ENCODE measurements around the gene REG1B.

The REG1B gene

DNA sequence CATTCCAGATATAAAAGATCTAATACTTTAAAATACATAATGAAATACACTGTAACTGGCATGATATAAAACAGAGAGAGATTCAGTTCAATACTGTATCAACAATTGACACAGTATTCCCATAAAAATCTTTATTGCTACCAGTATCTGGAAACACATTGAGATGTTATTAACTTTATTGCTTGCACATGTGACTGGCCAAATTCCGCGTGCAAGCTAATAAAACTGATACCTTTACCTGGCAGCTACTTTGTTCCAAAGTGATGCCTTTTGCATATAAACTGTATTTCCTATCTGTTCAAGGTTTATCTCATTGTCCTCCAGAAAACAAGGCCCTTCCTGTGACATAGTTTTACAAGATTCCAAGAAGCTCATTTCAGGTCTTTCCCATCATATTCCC, 15.4 kb upstream of the REG1B start:
- Histone ChIP-seq H2AFZ (ENCODE audit: low read length) (no peak overlapping the region), H3K27ac (ENCODE audit: low read depth, low read length, poor library complexity, severe bottlenecking) (no peak overlapping the region), H3K4me2 (ENCODE audit: low read length) (no peak overlapping the region), H3K9ac (ENCODE audit: low read length) (no peak overlapping the region), H3K4me3 (ENCODE audit: low read depth, low read length, poor library complexity, severe bottlenecking) (no peak overlapping the region), H3K36me3 (ENCODE audit: insufficient read depth, low read length) (no peaks in the 10 kb centered on the region), H3K9me3 (ENCODE audit: low read length) (peaks cover 4% of the 10 kb centered on the region; the same call in 1 of the 2 replicates), H4K20me1 (ENCODE audit: insufficient read depth, low read length) (no peaks in the 10 kb centered on the region), H3K4me1 (ENCODE audit: insufficient read depth, low read length, severe bottlenecking) (no peaks in the 10 kb centered on the region), H3K9me2 (ENCODE audit: low read depth, low read length) (no peaks in the 10 kb centered on the region), H3F3A (ENCODE audit: insufficient read depth, low read length) (no peaks in the 10 kb centered on the region), H3K79me2 (ENCODE audit: insufficient read depth, low read length) (no peaks in the 10 kb centered on the region), H3K27me3 (ENCODE audit: insufficient read depth, low read length) (no peaks in the 10 kb centered on the region)
- TF ChIP-seq EZH2 (IDR thresholded peaks at IDR 0.05; ENCODE audit: borderline replicate concordance, low read length) = no peak
- TF ChIP-seq, protein P1, sequence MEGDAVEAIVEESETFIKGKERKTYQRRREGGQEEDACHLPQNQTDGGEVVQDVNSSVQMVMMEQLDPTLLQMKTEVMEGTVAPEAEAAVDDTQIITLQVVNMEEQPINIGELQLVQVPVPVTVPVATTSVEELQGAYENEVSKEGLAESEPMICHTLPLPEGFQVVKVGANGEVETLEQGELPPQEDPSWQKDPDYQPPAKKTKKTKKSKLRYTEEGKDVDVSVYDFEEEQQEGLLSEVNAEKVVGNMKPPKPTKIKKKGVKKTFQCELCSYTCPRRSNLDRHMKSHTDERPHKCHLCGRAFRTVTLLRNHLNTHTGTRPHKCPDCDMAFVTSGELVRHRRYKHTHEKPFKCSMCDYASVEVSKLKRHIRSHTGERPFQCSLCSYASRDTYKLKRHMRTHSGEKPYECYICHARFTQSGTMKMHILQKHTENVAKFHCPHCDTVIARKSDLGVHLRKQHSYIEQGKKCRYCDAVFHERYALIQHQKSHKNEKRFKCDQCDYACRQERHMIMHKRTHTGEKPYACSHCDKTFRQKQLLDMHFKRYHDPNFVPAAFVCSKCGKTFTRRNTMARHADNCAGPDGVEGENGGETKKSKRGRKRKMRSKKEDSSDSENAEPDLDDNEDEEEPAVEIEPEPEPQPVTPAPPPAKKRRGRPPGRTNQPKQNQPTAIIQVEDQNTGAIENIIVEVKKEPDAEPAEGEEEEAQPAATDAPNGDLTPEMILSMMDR (IDR thresholded peaks at IDR 0.05; ENCODE audit: low read length) = no peak

DNA sequence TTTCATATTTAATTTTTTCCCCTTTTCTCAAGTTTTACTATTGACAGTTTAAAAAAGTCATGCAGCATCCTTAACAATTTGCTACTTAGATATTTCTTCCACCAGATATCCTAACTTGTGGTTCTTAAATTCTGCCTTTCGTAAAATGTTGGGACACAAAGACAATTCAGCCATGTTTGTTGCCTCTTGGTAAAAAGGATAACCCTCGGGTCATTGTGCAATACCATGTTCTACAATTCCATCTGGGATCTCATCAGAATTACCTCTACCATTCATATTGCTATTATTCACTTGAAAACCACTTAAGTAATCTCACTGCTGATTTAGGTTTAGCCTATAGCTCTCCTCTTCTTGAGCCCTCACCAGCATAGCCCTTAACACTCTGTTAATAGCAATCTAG, 13.2 kb upstream of the REG1B start:
- Histone ChIP-seq H3K9me2 (ENCODE audit: low read depth, low read length) (no peaks in the 10 kb centered on the region), H3K36me3 (ENCODE audit: insufficient read depth, low read length) (no peaks in the 10 kb centered on the region), H3K9me3 (ENCODE audit: low read length) (peaks cover 4% of the 10 kb centered on the region; the same call in 1 of the 2 replicates), H2AFZ (ENCODE audit: low read length) (no peak overlapping the region), H3K79me2 (ENCODE audit: insufficient read depth, low read length) (no peaks in the 10 kb centered on the region), H3K9ac (ENCODE audit: low read length) (no peak overlapping the region), H3K4me2 (ENCODE audit: low read length) (no peak overlapping the region), H4K20me1 (ENCODE audit: insufficient read depth, low read length) (no peaks in the 10 kb centered on the region), H3K4me1 (ENCODE audit: insufficient read depth, low read length, severe bottlenecking) (no peaks in the 10 kb centered on the region), H3F3A (ENCODE audit: insufficient read depth, low read length) (no peaks in the 10 kb centered on the region), H3K4me3 (ENCODE audit: low read depth, low read length, poor library complexity, severe bottlenecking) (no peak overlapping the region), H3K27me3 (ENCODE audit: insufficient read depth, low read length) (no peaks in the 10 kb centered on the region), H3K27ac (ENCODE audit: low read depth, low read length, poor library complexity, severe bottlenecking) (no peak overlapping the region)
- TF ChIP-seq, protein P1 (IDR thresholded peaks at IDR 0.05; ENCODE audit: low read length) = no peak
- no peak for TF ChIP-seq EZH2 (IDR thresholded peaks at IDR 0.05; ENCODE audit: borderline replicate concordance, low read length)

DNA sequence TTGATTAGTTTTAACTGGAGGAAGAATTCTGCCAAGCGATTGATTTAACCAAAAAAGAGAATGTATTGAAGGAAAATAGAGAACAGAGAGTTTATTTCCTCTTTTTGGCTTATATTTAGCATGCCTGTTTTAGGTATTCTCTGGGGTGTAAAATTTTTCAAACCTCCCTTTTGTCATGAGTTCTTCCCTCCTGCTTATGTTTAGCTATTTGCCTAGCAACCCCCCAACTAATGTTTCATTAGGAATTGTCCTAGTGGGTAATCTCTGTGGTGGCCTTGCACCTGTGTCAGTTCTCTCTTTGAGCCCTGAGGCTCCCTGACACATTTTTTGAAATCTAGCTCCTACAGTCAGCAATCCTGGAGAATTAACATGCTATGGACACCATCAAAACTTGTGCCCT, 12.5 kb upstream of the REG1B start:
- Histone ChIP-seq H3K4me1 (ENCODE audit: insufficient read depth, low read length, severe bottlenecking) (no peaks in the 10 kb centered on the region), H3K36me3 (ENCODE audit: insufficient read depth, low read length) (no peaks in the 10 kb centered on the region), H3K27ac (ENCODE audit: low read depth, low read length, poor library complexity, severe bottlenecking) (no peak overlapping the region), H3K79me2 (ENCODE audit: insufficient read depth, low read length) (no peaks in the 10 kb centered on the region), H3K4me3 (ENCODE audit: low read depth, low read length, poor library complexity, severe bottlenecking) (no peak overlapping the region), H3F3A (ENCODE audit: insufficient read depth, low read length) (no peaks in the 10 kb centered on the region), H3K9ac (ENCODE audit: low read length) (no peak overlapping the region), H3K9me2 (ENCODE audit: low read depth, low read length) (no peaks in the 10 kb centered on the region), H4K20me1 (ENCODE audit: insufficient read depth, low read length) (no peaks in the 10 kb centered on the region), H3K27me3 (ENCODE audit: insufficient read depth, low read length) (no peaks in the 10 kb centered on the region), H3K4me2 (ENCODE audit: low read length) (no peak overlapping the region), H3K9me3 (ENCODE audit: low read length) (peaks cover 4% of the 10 kb centered on the region; the same call in 1 of the 2 replicates), H2AFZ (ENCODE audit: low read length) (no peak overlapping the region)
- no peak for TF ChIP-seq EZH2 (IDR thresholded peaks at IDR 0.05; ENCODE audit: borderline replicate concordance, low read length)
- TF ChIP-seq, protein P1 (IDR thresholded peaks at IDR 0.05; ENCODE audit: low read length) = no peak
